OCI-LY1 (cell line): Measurements from ENCODE around the gene PDK4.

Source experiments
- H2AFZ ChIP-seq: fragments of 200-600 bp; sonication (generic), shearing (Covaris generic); 2 replicates; pipeline ENCODE4 v1.6.0; 2014; ENCODE audit warnings: antibody characterized with exemption, mild to moderate bottlenecking, low read length
- H3F3A ChIP-seq: fragments of 200-600 bp; sonication (generic), shearing (Covaris generic); 2 replicates; pipeline ENCODE4 v1.6.0; 2014; ENCODE audit warnings: mild to moderate bottlenecking, antibody characterized with exemption, low read length, moderate library complexity; ENCODE audit not compliant: insufficient read depth
- H3K27ac ChIP-seq: fragments of 200-600 bp; sonication (generic); 2 replicates; pipeline ENCODE4 v1.5.1; 2014; ENCODE audit warnings: low read length, mixed run types, mild to moderate bottlenecking, low read depth; ENCODE audit not compliant: poor library complexity, severe bottlenecking
- H3K27me3 ChIP-seq: fragments of 200-600 bp; sonication (generic); 2 replicates; pipeline ENCODE4 v1.6.0; 2014; ENCODE audit warnings: antibody characterized with exemption, mild to moderate bottlenecking, low read length, moderate library complexity; ENCODE audit not compliant: insufficient read depth
- H3K36me3 ChIP-seq: fragments of 200-600 bp; sonication (generic); 2 replicates; pipeline ENCODE4 v1.6.1; 2014; ENCODE audit warnings: mild to moderate bottlenecking, antibody characterized with exemption, low read length, moderate library complexity, mixed read lengths; ENCODE audit not compliant: insufficient read depth
- H3K4me1 ChIP-seq: fragments of 200-600 bp; sonication (generic); 2 replicates; pipeline ENCODE4 v1.5.1; 2014; ENCODE audit warnings: mild to moderate bottlenecking, low read length, moderate library complexity; ENCODE audit not compliant: insufficient read depth, severe bottlenecking
- H3K4me2 ChIP-seq: fragments of 200-600 bp; sonication (generic), shearing (Covaris generic); 2 replicates; pipeline ENCODE4 v1.6.1; 2014; ENCODE audit warnings: low read length
- H3K4me3 ChIP-seq: fragments of 200-600 bp; sonication (generic); 2 replicates; pipeline ENCODE4 v1.5.1; 2014; ENCODE audit warnings: low read length, low read depth, mild to moderate bottlenecking, mixed read lengths; ENCODE audit not compliant: poor library complexity, severe bottlenecking
- H3K79me2 ChIP-seq: fragments of 200-600 bp; shearing (Covaris generic); 2 replicates; pipeline ENCODE4 v1.6.1; 2016; ENCODE audit warnings: mixed run types, low read length, mixed read lengths; ENCODE audit not compliant: insufficient read depth
- H3K9ac ChIP-seq: fragments of 200-600 bp; sonication (generic), shearing (Covaris generic); 2 replicates; pipeline ENCODE4 v1.6.1; 2014; ENCODE audit warnings: mild to moderate bottlenecking, low read length, mixed read lengths
- H3K9me2 ChIP-seq: fragments of 200-600 bp; sonication (generic), shearing (Covaris generic); 2 replicates; pipeline ENCODE4 v1.6.1; 2014; ENCODE audit warnings: low read depth, mild to moderate bottlenecking, low read length, mixed read lengths
- H3K9me3 ChIP-seq: fragments of 200-600 bp; shearing (Covaris generic); 2 replicates; pipeline ENCODE4 v1.6.1; 2014; ENCODE audit warnings: low read length, mixed read lengths
- H4K20me1 ChIP-seq: fragments of 200-600 bp; sonication (generic), shearing (Covaris generic); 2 replicates; pipeline ENCODE4 v1.6.0; 2016; ENCODE audit warnings: mild to moderate bottlenecking, low read length; ENCODE audit not compliant: insufficient read depth
- CTCF ChIP-seq: fragments of 200-600 bp; sonication (generic), shearing (Covaris generic); IDR thresholded peaks from 2 replicates; pipeline ENCODE4 v1.5.1; 2017; ENCODE audit warnings: mild to moderate bottlenecking, antibody characterized with exemption, low read length, moderate library complexity, mixed read lengths
- EZH2 ChIP-seq: fragments of 200-600 bp; sonication (generic), shearing (Covaris generic); IDR thresholded peaks from 2 replicates; pipeline ENCODE4 v1.8.0; 2017; ENCODE audit warnings: borderline replicate concordance, mixed run types, mild to moderate bottlenecking, antibody characterized with exemption, low read length, moderate library complexity, mixed read lengths

Gene PDK4

GRCh38 chr7:95585426-95585789, 10.9 kb downstream of the PDK4 start:
- Histone ChIP-seq H3K4me1 (no peaks in the 10 kb centered on the region), H3F3A (no peaks in the 10 kb centered on the region), H3K27me3 (no peaks in the 10 kb centered on the region), H3K4me2 (no peak overlapping the region), H3K79me2 (no peaks in the 10 kb centered on the region), H3K36me3 (no peaks in the 10 kb centered on the region), H3K9ac (no peak overlapping the region), H3K4me3 (no peak overlapping the region), H3K9me2 (no peaks in the 10 kb centered on the region), H2AFZ (no peak overlapping the region), H3K27ac (no peak overlapping the region), H3K9me3 (no peaks in the 10 kb centered on the region), H4K20me1 (no peaks in the 10 kb centered on the region)
- TF ChIP-seq EZH2 (no peak), CTCF (no peak)

GRCh38 chr7:95584769-95585425, 11.4 kb downstream of the PDK4 start:
- H3K79me2 ChIP-seq: no peaks in the 10 kb centered on the region
- no peaks in the 10 kb centered on the region for H3K36me3 ChIP-seq
- H3F3A ChIP-seq: no peaks in the 10 kb centered on the region
- H3K9me2 ChIP-seq: no peaks in the 10 kb centered on the region
- H3K27me3 ChIP-seq: no peaks in the 10 kb centered on the region
- H3K4me1 ChIP-seq: no peaks in the 10 kb centered on the region
- no peaks in the 10 kb centered on the region for H4K20me1 ChIP-seq
- H3K4me3 ChIP-seq: no peak overlapping the region
- no peak overlapping the region for H3K27ac ChIP-seq
- no peaks in the 10 kb centered on the region for H3K9me3 ChIP-seq
- H3K9ac ChIP-seq: no peak overlapping the region
- TF ChIP-seq EZH2: no peak
- TF ChIP-seq CTCF: no peak
- H2AFZ ChIP-seq: no peak overlapping the region
- H3K4me2 ChIP-seq: no peak overlapping the region

- Histone ChIP-seq H4K20me1 (no peaks in the 10 kb centered on the region), H3F3A (no peaks in the 10 kb centered on the region)
These were observed 12.3 kb downstream of the PDK4 start for GRCh38 chr7:95583834-95584621.

More at GRCh38 chr7:95583834-95584621, 12.3 kb downstream of the PDK4 start:
- Histone ChIP-seq H3K27me3 (no peaks in the 10 kb centered on the region), H3K9me3 (no peaks in the 10 kb centered on the region), H3K4me3 (no peak overlapping the region), H3K9ac (no peak overlapping the region), H3K79me2 (no peaks in the 10 kb centered on the region), H3K4me2 (no peak overlapping the region), H3K27ac (no peak overlapping the region), H3K36me3 (no peaks in the 10 kb centered on the region), H3K4me1 (no peaks in the 10 kb centered on the region), H2AFZ (no peak overlapping the region), H3K9me2 (no peaks in the 10 kb centered on the region)
- TF ChIP-seq EZH2 (no peak), CTCF (no peak)
